Endothelial cell of umbilical vein (primary cell): ENCODE results near the gene BLOC1S1. TPM values are rescaled to one million over a fixed set of nuclear protein-coding genes. Genes with fewer than 3 reads are reported as not detected.

Source experiments
- BruUV-seq: library from RNA; stranded (reverse); fragments of 400-500 nt; replicated peaks from 2 replicates; lab custom pipeline; 2021; lab: Mats Ljungman, UMichigan
- CTCF ChIA-PET: fragments of 300-600, 350-600 bp; sonication (Branson Sonifier 250); formaldehyde crosslinking; loops from one replicate; lab custom pipeline; 2021; ENCODE audit warnings: antibody characterized with exemption, inconsistent platforms; lab: Charles Lee
- POLR2A ChIA-PET: fragments of 300-600, 350-600 bp; sonication (Branson Sonifier 250); formaldehyde crosslinking; loops from one replicate; lab custom pipeline; 2021; ENCODE audit warnings: antibody characterized with exemption, inconsistent platforms; lab: Charles Lee
- DNase-seq: peaks from one replicate; pipeline ENCODE4 v3.0.0-alpha.2; 2011; ENCODE audit warnings: low read depth, low spot score
- FAIRE-seq: peaks from 2 replicates; lab custom pipeline; 2011; peaks lifted over from hg19 to GRCh38; lab: Jason Lieb, UNC
- H2AFZ ChIP-seq: 2 replicates; pipeline ENCODE4 v1.6.0; 2012; ENCODE audit warnings: low read depth, low read length, control low read depth, inconsistent platforms
- H3K27ac ChIP-seq: 2 replicates; pipeline ENCODE4 v1.5.1; 2011; ENCODE audit warnings: low read depth, mild to moderate bottlenecking, control low read depth, low read length, moderate library complexity; ENCODE audit not compliant: insufficient read depth
- H3K27me3 ChIP-seq, 2 experiments: 2 replicates each; pipeline versions ENCODE4 v1.6.0 to v1.6.1; 2011; ENCODE audit warnings: low read length in 2 of 2, mixed read lengths in 1 of 2; ENCODE audit not compliant: control insufficient read depth in 2 of 2, insufficient read depth in 2 of 2
- H3K36me3 ChIP-seq, 2 experiments: 2 replicates in 1 of 2; 3 replicates in 1 of 2; pipeline ENCODE4 v1.5.1; 2011; ENCODE audit warnings: low read length in 2 of 2, mild to moderate bottlenecking in 1 of 2, moderate library complexity in 1 of 2; ENCODE audit not compliant: control insufficient read depth in 2 of 2, insufficient read depth in 2 of 2; ENCODE audit errors: extremely low read depth in 1 of 2
- H3K4me1 ChIP-seq: 3 replicates; pipeline ENCODE4 v1.5.1; 2011; ENCODE audit warnings: mild to moderate bottlenecking, low read length; ENCODE audit not compliant: control insufficient read depth, insufficient read depth; ENCODE audit errors: extremely low read depth
- H3K4me2 ChIP-seq: 2 replicates; pipeline ENCODE4 v1.6.1; 2011; ENCODE audit warnings: low read length, control low read depth, mixed read lengths; ENCODE audit not compliant: insufficient read depth
- H3K4me3 ChIP-seq, 3 experiments: fragments of 200-600 bp in 1 of 3; sonication (generic), shearing (Covaris generic) in 1 of 3; replicated peaks in 1 of 3; 2 replicates each; pipeline ENCODE4 v1.5.1; 2011 to 2016; ENCODE audit warnings: control low read depth in 3 of 3, low read length in 3 of 3, mild to moderate bottlenecking in 2 of 3, inconsistent platforms in 1 of 3, low read depth in 1 of 3, moderate library complexity in 1 of 3; ENCODE audit not compliant: insufficient read depth in 1 of 3
- H3K79me2 ChIP-seq: 2 replicates; pipeline ENCODE4 v1.6.0; 2012; ENCODE audit warnings: low read length, inconsistent platforms; ENCODE audit not compliant: control insufficient read depth, insufficient read depth
- H3K9ac ChIP-seq: replicated peaks from 2 replicates; pipeline ENCODE3; 2011; ENCODE audit warnings: low read length, control low read depth; ENCODE audit not compliant: insufficient read depth; ENCODE audit errors: extremely low read depth
- H3K9me1 ChIP-seq: replicated peaks from 3 replicates; pipeline ENCODE4 v1.6.0; 2011; ENCODE audit warnings: mild to moderate bottlenecking, low read length; ENCODE audit not compliant: control insufficient read depth, insufficient read depth; ENCODE audit errors: extremely low read depth
- H3K9me3 ChIP-seq: replicated peaks from 2 replicates; pipeline ENCODE4 v1.5.1; 2012; ENCODE audit warnings: low read length, inconsistent platforms; ENCODE audit not compliant: control insufficient read depth, insufficient read depth
- H4K20me1 ChIP-seq: replicated peaks from 2 replicates; pipeline ENCODE3; 2011; ENCODE audit warnings: mild to moderate bottlenecking, low read length; ENCODE audit not compliant: control insufficient read depth, insufficient read depth; ENCODE audit errors: extremely low read depth
- EZH2 ChIP-seq: IDR thresholded peaks from 2 replicates; pipeline ENCODE4 v1.6.1; 2012; ENCODE audit warnings: borderline replicate concordance, low read depth, mild to moderate bottlenecking, moderate library complexity, low read length, inconsistent platforms; ENCODE audit not compliant: severe bottlenecking
- FOS ChIP-seq: IDR thresholded peaks from 2 replicates; pipeline ENCODE4 v1.6.1; 2011; ENCODE audit warnings: mild to moderate bottlenecking, low read length, moderate library complexity, borderline replicate concordance; ENCODE audit not compliant: insufficient read depth
- GATA2 ChIP-seq: IDR thresholded peaks from 2 replicates; pipeline ENCODE4 v1.7.0; 2011; ENCODE audit warnings: low read depth, mild to moderate bottlenecking, moderate library complexity, mixed read lengths, low read length; ENCODE audit not compliant: insufficient read length, insufficient read depth
- JUN ChIP-seq: IDR thresholded peaks from 2 replicates; pipeline ENCODE4 v1.6.1; 2011; ENCODE audit warnings: borderline replicate concordance, low read depth; ENCODE audit not compliant: insufficient read length, insufficient read depth
- MAX ChIP-seq: IDR thresholded peaks from 2 replicates; pipeline ENCODE4 v1.6.1; 2011; ENCODE audit not compliant: insufficient read depth, insufficient read length
- MYC ChIP-seq: IDR thresholded peaks from one replicate; pipeline ENCODE4 v1.6.1; 2011; ENCODE audit warnings: mild to moderate bottlenecking, low read depth, low read length
- POLR2A ChIP-seq: IDR thresholded peaks from 2 replicates; pipeline ENCODE4 v1.6.1; 2012; ENCODE audit warnings: low read depth, mild to moderate bottlenecking, control low read depth, low read length
- POLR2AphosphoS5 ChIP-seq: IDR thresholded peaks from 2 replicates; pipeline ENCODE4 v1.6.1; 2012; ENCODE audit warnings: low read depth, mild to moderate bottlenecking, control low read depth, low read length, moderate library complexity; ENCODE audit not compliant: insufficient read depth
- dilution Hi-C: fragments of 300-500 bp; cut with MboI; formaldehyde crosslinking; loops from one replicate; pipeline ENCODE4 v1.15.0; 2019; ENCODE audit warnings: low sequenced_read_pairs; ENCODE audit not compliant: extremely low pct_ligation_motif_present
- intact Hi-C: fragments of 100-400 bp; cut with micrococcal nuclease; formaldehyde crosslinking; loops from one replicate; pipeline ENCODE4 v1.10.0; 2022
- polyA plus RNA-seq, 4 experiments: library from polyadenylated mRNA; depleted of rRNA in 3 of 4; stranded (reverse) in 3 of 4; unstranded in 1 of 4; fragments of >200 nt; gene quantifications; 2 replicates each; pipeline versions ENCODE4 v1.2.1 to v1.2.3, GENCODE V29; 2011 to 2012; ENCODE audit warnings: missing spikeins in 1 of 4
- total RNA-seq: library from RNA; stranded (reverse); gene quantifications from 2 replicates; pipeline ENCODE4 v1.2.3, GENCODE V29; 2021
- TF ChIP-seq, protein P1 (sequence below), 2 donors: IDR thresholded peaks; 1 replicate in 1 of 2; 2 replicates in 1 of 2; pipeline ENCODE4 v1.5.1; 2011; ENCODE audit warnings: low read length in 2 of 2, mild to moderate bottlenecking in 2 of 2, moderate library complexity in 2 of 2, control low read depth in 1 of 2, inconsistent platforms in 1 of 2, low read depth in 1 of 2; ENCODE audit not compliant: insufficient read depth in 1 of 2; ENCODE audit errors: extremely low read depth in 1 of 2

BLOC1S1 gene
- total and polyA plus RNA-seq, 2 donors (not counting 3 experiments of a cell fraction or from before 2014, with no cell fraction given) = 84.1 to 192 TPM

DNA sequence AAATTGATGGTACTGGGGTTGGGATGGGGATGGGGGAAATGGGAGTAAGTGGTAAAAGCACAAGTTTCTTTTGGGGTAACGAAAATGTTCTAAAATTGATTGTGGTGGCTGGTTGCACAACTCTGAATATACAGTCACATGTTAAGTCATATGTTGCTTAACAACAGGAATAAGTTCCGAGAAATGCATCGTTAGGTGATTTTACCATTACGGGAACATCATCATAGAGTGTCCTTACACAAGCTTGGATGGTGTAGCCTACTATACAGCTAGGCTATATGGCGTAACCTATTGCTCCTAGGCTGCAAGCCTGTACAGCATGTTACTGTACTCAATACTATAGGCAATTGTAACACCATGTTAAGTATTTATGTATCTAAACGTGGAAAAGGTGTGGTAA lies 39.1 kb upstream of the BLOC1S1 start:
- FAIRE-seq (no peak), DNase-seq (no peak)
- Histone ChIP-seq H3K27ac (no peak overlapping the region), H3K79me2 (no peaks in the 10 kb centered on the region), H3K9me1 (no peaks in the 10 kb centered on the region), H3K4me3 (no peak overlapping the region), H3K9ac (no peak overlapping the region), H2AFZ (no peak overlapping the region), H4K20me1 (no peaks in the 10 kb centered on the region), H3K27me3 (peaks cover 0 to 9% of the 10 kb centered on the region in 2 experiments), H3K4me2 (no peak overlapping the region), H3K4me1 (no peaks in the 10 kb centered on the region), H3K9me3 (no peaks in the 10 kb centered on the region), H3K36me3 (no peaks in the 10 kb centered on the region)
- TF ChIP-seq, protein P1, sequence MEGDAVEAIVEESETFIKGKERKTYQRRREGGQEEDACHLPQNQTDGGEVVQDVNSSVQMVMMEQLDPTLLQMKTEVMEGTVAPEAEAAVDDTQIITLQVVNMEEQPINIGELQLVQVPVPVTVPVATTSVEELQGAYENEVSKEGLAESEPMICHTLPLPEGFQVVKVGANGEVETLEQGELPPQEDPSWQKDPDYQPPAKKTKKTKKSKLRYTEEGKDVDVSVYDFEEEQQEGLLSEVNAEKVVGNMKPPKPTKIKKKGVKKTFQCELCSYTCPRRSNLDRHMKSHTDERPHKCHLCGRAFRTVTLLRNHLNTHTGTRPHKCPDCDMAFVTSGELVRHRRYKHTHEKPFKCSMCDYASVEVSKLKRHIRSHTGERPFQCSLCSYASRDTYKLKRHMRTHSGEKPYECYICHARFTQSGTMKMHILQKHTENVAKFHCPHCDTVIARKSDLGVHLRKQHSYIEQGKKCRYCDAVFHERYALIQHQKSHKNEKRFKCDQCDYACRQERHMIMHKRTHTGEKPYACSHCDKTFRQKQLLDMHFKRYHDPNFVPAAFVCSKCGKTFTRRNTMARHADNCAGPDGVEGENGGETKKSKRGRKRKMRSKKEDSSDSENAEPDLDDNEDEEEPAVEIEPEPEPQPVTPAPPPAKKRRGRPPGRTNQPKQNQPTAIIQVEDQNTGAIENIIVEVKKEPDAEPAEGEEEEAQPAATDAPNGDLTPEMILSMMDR (IDR thresholded peaks at IDR 0.05; ENCODE audit: extremely low read depth in 1 of 2, insufficient read depth in 1 of 2, low read depth in 1 of 2, low read length in 2 of 2) = no peak
- TF ChIP-seq JUN (no peak), GATA2 (no peak)
- dilution Hi-C loops = no loop called here
- intact Hi-C loops = no loop called here
- ChIA-PET CTCF (interaction anchor here (0.7 to 1.2 kb wide), 4 partner anchors 19 to 42 kb away, joined by 3 to 6 read pairs (median 4); no protein-coding TSS in a partner anchor), POLR2A (no interaction called here)
- BruUV-seq = no TSS peak

DNA sequence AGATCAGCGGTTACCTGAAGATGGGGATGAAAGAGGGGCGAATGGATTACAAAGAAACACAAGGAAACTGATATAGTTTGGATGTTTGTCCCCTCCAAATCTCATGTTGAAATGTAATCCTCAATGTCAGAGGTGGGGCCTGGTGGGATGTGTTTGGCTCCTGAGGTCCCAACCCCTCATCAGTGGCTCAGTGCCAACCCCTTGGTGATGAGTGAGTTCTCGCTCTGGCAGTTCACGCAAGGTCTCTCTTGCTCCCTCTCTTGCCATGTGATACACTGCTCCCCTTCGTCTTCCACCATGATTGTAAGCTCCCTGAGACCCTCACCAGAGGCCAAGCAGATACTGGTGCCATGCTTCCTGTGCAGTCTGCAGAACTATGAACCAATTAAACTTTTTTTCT lies 36.2 kb upstream of the BLOC1S1 start:
- Histone ChIP-seq H3K9ac (no peak overlapping the region), H3K27me3 (peaks cover 0 to 8% of the 10 kb centered on the region in 2 experiments), H3K36me3 (no peaks in the 10 kb centered on the region), H3K27ac (no peak overlapping the region), H3K9me3 (no peaks in the 10 kb centered on the region), H2AFZ (no peak overlapping the region), H3K4me3 (no peak overlapping the region), H3K4me1 (no peaks in the 10 kb centered on the region), H3K4me2 (no peak overlapping the region), H3K9me1 (no peaks in the 10 kb centered on the region), H3K79me2 (no peaks in the 10 kb centered on the region), H4K20me1 (no peaks in the 10 kb centered on the region)
- DNase-seq (no peak), FAIRE-seq (no peak)
- dilution Hi-C loops = no loop called here
- intact Hi-C loops = no loop called here
- TF ChIP-seq POLR2A (no peak), FOS (no peak), GATA2 (no peak), EZH2 (no peak), POLR2AphosphoS5 (no peak), MYC (no peak), JUN (no peak), MAX (no peak)
- TF ChIP-seq, protein P1 (IDR thresholded peaks at IDR 0.05; ENCODE audit: extremely low read depth in 1 of 2, insufficient read depth in 1 of 2, low read depth in 1 of 2, low read length in 2 of 2) = no peak
- no TSS peak for BruUV-seq
- ChIA-PET CTCF (no interaction called here), POLR2A (no interaction called here)
